H1 (cell line): Measurements from ENCODE around the gene NFIC. TPM values are rescaled to one million over a fixed set of nuclear protein-coding genes. Genes with fewer than 3 reads are reported as not detected.

Experiments used
- CEBPB ChIP-seq: IDR thresholded peaks from 2 replicates; pipeline ENCODE4 v1.6.1; 2012; ENCODE audit warnings: low read depth, low read length
- JUND ChIP-seq: IDR thresholded peaks from 2 replicates; pipeline ENCODE4 v1.6.1; 2011; ENCODE audit warnings: mild to moderate bottlenecking, improper control_type of control experiment, low read length
- POU5F1 ChIP-seq: IDR thresholded peaks from 2 replicates; pipeline ENCODE4 v1.6.1; 2011; ENCODE audit warnings: low read depth, mild to moderate bottlenecking, low read length, moderate library complexity
- SP2 ChIP-seq: IDR thresholded peaks from 2 replicates; pipeline ENCODE4 v1.6.1; 2012; ENCODE audit warnings: mild to moderate bottlenecking, low read length, inconsistent platforms
- TBP ChIP-seq: IDR thresholded peaks from 2 replicates; pipeline ENCODE4 v1.6.1; 2011; ENCODE audit warnings: low read depth, low read length, improper control_type of control experiment
- polyA plus RNA-seq, 7 experiments: library from polyadenylated mRNA; depleted of rRNA in 3 of 7; stranded (reverse) in 5 of 7; unstranded in 2 of 7; fragments of >200 nt in 5 of 7; fragments of 200-250 nt in 2 of 7; gene quantifications; 1 replicate in 5 of 7; 2 replicates in 1 of 7; 4 replicates in 1 of 7; pipeline versions ENCODE4 v1.2.1 to v1.2.3, GENCODE V29; 2011 to 2013; ENCODE audit warnings: missing spikeins in 2 of 7, mixed read lengths in 2 of 7
- total RNA-seq: library from RNA; stranded (reverse); fragmentation: NEBNext Ultra II Directional; extraction: Animal tissue kit (Norgen Biotek cat#: 25700); gene quantifications from 2 replicates; pipeline ENCODE4 v1.2.1, GENCODE V29; 2021

Gene NFIC
- total and polyA plus RNA-seq, 2 of the 8 experiments (the other 6 are each of a cell fraction or from before 2014, with no cell fraction given): 0.56 to 3.2 TPM

DNA sequence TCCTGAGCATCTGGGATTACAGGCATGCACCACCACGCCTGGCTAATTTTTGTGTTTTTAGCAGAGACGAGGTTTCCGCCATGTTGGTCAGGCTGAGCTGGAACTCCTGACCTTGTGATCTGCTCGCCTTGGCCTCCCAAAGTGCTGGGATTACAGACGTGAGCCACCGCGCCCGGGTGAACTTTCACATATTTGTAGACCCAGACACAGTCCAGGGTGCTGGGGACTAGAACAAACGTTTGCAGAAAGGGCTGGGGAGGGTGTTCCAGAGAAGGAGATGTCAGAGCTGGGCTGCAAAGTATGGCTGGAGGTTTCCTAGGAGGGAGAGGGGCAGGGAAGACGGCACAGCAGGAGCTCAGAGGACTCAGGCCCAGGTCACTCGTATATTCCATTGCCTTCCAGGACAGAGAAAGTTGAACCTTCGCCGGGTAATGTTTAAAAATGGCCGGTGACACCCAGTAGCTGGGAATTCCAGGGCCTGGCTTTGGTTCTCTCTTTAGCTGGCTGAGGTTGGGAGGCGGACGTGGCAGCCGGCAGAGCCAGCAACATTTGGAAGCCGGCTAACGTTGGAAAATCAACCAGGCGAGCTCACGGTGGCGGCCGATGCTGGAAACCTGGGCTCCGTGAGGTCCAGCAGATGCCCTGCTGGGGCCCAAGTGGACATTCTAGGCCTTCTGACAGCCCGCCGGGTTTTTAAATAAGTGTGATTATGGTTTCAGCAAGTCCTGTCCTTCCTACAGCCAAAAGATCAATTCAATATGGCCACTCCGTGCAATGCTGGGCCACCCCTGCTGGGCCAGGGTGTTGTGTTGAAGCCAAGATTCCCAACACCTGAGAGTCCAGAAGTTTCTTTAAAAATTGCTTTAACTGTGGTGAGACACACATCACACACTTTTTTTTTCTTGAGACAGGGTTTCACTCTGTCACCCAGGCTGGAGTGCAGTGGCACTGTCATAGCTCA lies 41.5 kb downstream of the NFIC start (continued):
- TF ChIP-seq CEBPB: no peak
- no peak for TF ChIP-seq TBP
- no peak for TF ChIP-seq JUND
- TF ChIP-seq SP2: no peak
- no peak for TF ChIP-seq POU5F1
